Measurements from ENCODE around the gene POLR3GL.

DNA sequence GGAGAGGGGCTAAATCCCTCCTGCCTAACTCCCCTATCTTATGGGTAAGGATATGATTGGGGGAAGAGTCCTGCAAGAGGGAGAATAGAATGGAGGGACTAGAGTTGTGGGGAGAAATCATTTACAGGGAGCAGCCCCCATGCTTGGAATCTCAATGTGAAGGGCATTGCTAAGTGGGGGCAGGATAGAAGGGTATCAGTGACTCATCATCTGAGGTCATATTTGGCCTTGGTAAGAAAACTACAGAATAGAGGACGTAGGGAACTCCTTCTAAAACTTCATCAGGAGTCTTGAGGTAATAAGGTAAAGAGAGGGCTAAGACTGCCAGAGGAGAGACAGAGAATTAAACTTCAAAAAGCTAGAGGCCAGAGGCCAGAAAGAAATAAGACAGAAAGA, 56.6 kb downstream of the POLR3GL start:
- no peak for TF ChIP-seq CTCF (conservative IDR thresholded peaks at IDR 0.05 in 1 of 2, IDR thresholded peaks at IDR 0.05 in 1 of 2; ENCODE audit: extremely low read depth in 1 of 2, insufficient read depth in 1 of 2, low read depth in 1 of 2, low read length in 2 of 2)
- TF ChIP-seq EZH2 (IDR thresholded peaks at IDR 0.05; ENCODE audit: borderline replicate concordance, low read length), result no peak
